GM21360 (cell line): ENCODE results near the gene SLC9C1.
A peak's percentile ranks its signal among the peaks of the same experiment; 100 is the strongest.

Source experiments
- ATAC-seq: cut with Tn5 transposase; IDR thresholded peaks from one replicate; pipeline ENCODE4 v1.9.1; 2021; ENCODE audit warnings: mild to moderate bottlenecking, moderate library complexity; ENCODE audit not compliant: unreplicated experiment

The SLC9C1 gene

DNA sequence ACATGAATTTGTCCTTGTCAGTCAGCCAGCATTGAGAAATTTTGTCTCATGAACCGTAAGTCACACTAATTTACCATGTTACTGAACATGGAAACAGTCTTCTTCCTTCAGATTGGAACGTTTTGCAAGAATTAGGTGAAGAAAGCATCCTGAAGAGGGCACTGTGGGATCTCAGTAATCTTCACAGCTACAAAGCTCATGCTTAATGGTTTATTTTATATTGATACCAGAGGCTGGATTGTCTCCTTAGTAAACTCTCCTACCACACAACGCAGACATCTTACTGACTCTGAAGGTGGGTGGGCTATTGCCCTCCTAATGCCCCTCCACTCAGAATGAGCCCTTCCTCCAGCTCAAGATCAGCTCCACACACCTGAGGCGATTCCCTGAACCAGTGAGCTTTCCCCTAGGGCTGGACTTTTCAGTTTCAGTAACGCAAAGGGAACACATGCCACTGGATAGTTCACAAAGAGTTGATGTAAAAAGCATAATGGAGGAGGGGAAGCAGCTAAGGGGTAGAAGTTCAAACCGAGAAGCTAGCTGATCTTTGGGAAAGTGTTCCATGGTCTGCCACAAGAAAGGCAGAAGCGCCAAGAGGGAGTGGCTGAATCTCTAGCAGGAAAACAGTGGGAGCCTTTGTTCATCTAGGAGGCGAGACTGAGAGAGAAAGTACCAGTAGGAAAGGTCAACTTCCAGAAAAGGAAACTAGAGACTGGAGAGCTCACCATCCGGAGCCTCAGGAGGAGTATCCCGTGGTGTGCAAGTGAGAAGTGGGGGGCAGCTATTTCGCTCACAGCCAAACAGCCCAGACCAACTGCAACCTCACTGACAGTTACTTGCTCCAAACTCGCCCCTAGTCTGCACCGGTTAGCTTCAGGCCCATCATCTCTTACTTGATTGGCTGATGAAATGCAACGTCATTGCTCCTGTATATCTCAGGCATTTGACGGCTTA, at the start of gene SLC9C1:
Gene SLC9C1, minus strand, starts transcription at position 849 of the 954 bp plus-strand sequence. CDS start 7,425 bp downstream, outside the sequence.
- ATAC-seq, result no peak

DNA sequence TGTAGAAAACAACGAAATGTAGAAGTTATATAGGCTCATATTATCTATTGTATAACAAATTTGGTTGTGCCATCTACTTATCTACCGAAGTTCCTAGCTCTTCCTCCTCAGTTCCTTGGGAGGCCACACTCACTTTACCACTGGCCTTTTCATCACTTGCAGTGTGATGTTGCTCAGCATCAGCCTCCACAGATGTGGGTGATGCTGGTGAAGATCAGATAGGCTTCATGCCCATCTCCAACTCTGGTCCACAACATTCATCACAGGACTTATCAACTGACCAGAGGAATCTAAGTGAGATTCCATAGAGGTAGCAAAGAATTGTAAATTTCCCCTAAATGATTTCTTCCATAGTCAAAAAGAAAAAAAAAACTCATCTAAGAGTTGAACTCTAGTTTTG, 47.4 kb upstream of the SLC9C1 start:
- no peak for ATAC-seq

GRCh38 chr3:112339609-112340008, 45.6 kb upstream of the SLC9C1 start:
- no peak for ATAC-seq

DNA sequence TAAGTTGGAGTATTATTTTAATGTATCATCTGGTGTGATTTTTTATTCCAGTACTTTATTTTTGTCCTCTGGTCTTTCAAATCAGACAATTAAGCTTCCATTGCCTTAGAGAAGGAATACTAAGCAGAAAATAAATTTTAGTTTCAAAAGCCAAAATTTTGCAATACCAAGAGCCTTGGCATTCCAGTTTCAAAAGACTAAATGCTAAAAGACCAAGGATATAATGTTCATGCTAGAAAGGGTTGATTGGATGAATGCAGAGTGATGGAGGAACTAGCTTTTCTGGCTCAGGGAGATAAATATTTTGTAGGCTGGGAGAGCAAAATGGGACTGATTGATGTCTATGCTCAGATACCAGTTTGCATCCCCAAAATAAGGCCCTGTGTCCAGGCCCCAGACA, 45.1 kb upstream of the SLC9C1 start:
- ATAC-seq, result no peak

DNA sequence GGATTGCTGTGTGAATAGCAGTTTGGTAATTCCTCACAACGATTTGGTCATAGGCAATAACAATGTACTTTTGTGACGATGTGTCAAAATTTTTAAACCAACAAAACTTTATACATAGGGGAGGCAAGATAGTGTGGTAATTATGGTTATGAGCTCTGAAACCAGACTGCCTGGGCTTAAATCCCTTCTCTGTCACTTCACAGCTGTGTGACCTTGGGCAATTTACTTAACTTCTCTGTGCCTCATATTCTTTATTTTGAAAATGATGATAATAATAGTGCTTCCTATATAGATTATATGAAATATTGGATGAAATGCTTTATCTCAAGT, 44.7 kb upstream of the SLC9C1 start:
- no peak for ATAC-seq

DNA sequence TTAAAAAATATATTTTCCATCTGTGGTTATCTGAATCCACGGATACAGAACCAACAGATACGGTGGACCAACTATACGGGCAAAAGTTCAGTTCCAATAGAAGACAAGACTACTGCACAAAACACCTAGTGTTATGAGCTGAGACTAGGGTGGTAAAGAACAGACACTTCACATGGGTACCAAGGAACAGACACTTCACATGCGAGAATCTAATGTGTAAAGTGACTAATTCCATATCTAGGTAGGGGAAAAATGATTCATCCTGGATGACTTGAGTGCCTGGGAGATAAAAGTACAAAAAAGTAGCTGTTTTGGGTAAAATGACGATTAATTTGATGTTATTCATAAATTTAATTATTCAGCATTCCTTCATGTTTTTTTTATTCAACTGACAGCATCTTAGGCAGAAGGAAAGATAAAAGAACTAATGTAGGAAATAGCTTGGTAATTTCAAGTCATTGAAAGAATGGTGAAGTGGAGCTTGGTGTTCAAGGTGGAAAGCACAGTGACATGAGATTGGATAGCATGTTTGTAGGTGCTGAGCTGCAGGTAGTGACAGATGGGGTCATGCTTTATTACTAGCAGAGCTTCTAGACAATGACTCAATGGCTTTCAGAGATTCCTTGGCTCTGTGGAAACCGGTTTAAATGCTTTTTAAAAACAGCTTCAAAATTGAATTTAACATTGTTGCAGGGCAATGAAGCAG, 44.2 kb upstream of the SLC9C1 start:
- ATAC-seq, result no peak

DNA sequence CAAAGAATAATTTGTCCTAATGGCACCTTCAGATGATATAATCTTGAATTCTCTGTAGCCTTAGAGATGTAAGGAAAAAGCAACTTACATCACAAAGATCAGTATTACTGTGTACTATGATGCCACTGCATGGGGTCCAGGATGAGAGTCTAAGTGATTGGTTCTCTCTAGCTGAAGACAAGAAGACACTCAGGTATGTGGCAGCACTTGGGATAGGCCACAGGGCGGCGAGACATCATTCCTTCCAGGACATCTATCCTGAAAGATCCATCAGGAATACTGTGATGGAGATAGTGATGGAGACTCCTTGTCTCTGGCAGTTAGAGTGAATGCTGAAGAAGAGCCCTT, 41.4 kb upstream of the SLC9C1 start:
- no peak for ATAC-seq

DNA sequence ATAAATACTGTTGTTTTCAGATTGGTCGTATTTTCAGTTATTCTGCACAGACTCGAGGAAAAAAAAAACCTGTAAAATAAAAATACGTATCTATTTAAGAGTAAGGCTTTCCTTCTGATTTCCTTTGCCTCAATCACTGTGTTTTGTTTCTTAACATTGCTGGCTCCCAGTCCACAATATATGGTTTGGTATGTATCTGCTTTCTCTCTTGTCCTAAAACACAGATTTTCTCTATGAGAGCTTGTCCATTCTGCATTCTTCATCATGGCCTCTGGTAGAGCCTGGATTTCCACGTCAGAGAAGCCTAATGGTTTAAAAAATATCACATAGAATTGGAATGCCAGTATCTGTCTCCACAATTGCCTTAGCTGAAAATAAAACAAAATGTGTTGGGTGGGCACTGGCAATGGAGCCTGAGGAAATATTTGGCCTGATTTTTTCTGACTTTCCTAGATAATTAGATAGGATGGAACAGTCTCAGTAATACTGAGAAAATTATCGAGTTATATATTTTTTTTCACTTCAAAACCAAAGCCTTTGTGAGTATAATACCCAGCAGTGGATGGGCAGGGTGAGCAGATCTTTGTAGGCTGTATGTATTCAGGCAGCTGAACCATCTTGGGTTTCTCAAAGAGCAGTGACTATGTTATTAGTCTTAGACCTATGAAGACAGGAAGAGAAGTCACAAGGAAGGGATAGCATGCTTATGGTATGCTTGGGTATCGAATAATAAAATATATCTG, 40.8 kb upstream of the SLC9C1 start:
- ATAC-seq, result no peak

DNA sequence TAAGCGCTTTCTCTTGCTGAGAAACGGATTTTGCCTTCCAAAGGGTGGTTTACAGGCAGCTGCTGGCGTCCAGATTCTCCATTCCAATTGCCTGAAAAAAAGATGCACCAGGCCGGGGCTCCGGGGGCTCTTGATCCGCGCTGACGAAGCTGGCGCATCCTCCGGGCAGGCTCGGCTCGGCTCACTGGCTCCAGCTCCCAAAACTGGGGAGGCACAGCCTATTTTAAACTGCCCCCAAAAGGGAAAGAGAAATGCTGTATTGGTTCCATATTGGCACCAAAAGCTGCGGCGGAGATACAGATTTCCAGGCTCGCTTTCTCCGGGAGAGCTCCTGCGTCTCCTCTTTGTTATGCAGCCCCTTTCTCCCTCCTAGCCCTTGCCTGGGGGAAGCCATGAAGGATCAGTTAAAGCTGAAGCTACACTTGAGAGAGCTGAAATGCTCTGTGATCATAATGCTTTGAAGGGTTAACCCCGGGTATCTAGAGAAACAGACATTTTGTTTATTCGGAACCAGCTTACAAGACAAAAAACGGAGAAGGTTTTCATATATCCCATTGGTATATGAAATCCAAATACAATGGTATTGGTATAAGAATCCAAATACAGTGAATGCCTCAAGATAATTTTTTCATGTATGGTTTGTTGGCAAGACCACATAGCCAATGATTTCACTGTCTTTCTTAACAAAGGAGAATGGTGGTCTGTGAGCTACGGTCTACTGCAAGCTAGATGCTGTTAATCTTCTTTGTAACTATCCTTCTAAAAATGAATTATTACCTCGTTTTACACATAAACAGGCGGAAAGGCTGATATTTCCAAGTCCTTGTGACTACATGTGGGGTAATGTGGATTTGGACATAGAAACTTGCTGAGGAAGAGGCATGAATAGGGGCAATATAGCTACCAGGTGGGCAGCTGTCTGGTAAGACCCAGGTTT, 39.6 kb upstream of the SLC9C1 start:
- ATAC-seq, result no peak

GRCh38 chr3:112333002-112333380, 39.0 kb upstream of the SLC9C1 start, which contains the start of gene CD200:
Gene CD200, plus strand, starts transcription at chr3:112333156. Its CDS starts 57 bp downstream, at chr3:112333213.
- ATAC-seq, result no peak

GRCh38 chr3:112331851-112332250, 37.8 kb upstream of the SLC9C1 start:
- ATAC-seq, result no peak

DNA sequence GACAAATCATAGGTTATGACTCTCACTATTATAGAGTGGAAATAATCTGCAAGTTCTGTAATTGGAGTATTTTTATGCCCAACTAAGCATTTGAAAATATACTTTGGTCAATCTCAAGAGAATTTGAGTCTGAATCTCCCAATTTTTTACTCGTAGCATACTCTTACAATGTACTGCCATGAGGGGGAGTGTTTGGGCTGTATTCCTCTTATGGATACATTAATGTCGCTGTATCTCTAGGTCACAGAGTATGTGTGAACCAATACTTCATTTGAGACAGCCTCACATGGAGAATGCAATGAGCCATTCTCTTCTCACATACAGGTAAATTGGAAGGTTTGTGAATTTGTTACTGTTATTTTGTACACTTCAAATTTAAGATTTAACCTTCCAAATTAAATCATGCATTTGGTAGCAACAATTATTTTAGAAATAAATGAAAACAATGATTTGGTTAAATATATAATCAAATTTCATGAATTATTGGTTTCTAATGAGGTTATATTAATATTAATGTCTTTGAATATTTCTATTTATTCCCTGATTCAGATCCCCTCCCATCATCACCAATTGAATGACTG, 33.4 kb upstream of the SLC9C1 start:
- ATAC-seq, result peak; percentile 85

GRCh38 chr3:112321867-112322652, 28.0 kb upstream of the SLC9C1 start:
- ATAC-seq, result no peak

- no peak for ATAC-seq
These were observed 26.7 kb upstream of the SLC9C1 start for GRCh38 chr3:112320691-112321090.

GRCh38 chr3:112319516-112320276, 25.7 kb upstream of the SLC9C1 start:
- no peak for ATAC-seq

DNA sequence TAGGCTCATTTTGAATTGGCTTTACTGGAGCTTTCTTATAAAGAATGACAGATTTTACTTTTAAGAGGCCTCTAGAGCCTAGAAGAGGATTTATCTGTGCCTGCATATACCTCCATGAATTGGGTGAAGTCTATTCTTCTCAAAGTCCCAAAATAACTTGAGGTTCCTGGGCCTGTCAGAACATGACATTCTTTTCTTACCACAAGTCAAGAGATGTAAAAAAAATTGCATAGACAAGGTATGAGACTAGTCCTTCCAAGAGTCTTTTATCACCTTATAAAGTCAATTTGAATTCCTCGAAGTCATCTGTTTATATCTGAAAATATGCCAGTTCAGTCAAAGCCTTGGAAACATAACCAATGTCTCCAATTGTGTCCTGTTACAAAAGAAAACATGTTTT, 21.8 kb upstream of the SLC9C1 start:
- ATAC-seq, result no peak

DNA sequence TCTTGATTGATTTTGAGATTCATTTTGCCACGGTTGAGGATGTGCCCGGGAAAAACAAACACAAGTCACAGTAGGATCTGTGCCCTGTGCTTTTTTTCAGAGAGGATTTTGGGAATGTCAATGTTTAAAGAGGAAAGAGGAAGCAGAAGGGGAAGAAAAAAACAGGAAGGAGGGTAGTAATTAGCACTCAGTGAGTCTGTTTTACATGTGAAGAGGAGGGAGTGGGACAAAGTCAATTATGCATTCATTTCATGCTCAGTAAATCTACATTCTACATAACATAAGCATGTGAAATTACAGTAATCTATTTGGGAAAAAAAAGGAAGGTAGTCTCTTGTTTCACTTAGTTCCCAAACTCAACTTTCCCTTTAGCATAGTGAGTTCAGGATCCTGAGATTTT, 20.6 kb upstream of the SLC9C1 start:
- no peak for ATAC-seq

GRCh38 chr3:112308151-112308911, 14.3 kb upstream of the SLC9C1 start:
- ATAC-seq, result no peak
